Measurements from ENCODE around the gene PARL. TPM values are rescaled to one million over a fixed set of nuclear protein-coding genes. Genes with fewer than 3 reads are reported as not detected.
A peak's percentile ranks its signal among the peaks of the same experiment; 100 is the strongest.

The PARL gene
- total and polyA plus RNA-seq, 9 of the 15 experiments (the other 6 are each of a cell fraction or from before 2014, with no cell fraction given), result 39.5 to 82.4 (median 57.4) TPM

- TF ChIP-seq RERE (CRISPR knock-in tag; IDR thresholded peaks at IDR 0.05; ENCODE audit: borderline replicate concordance), result 0 out of 2 replicates have a peak, but pooled peaks have one; percentile 20
- no peak for TF ChIP-seq ZNF212 (CRISPR knock-in tag; IDR thresholded peaks at IDR 0.05)
- TF ChIP-seq ZMIZ1 (IDR thresholded peaks at IDR 0.05; ENCODE audit: low read depth in 2 of 2, low read length in 2 of 2), result peak; percentile 27 to 69; a peak in 3 of 4 replicates
- TF ChIP-seq MYBL2 (IDR thresholded peaks at IDR 0.05; ENCODE audit: low read depth), result no peak
- no peak for TF ChIP-seq MYBL2 (CRISPR knock-in tag; IDR thresholded peaks at IDR 0.05; ENCODE audit: borderline replicate concordance)
- TF ChIP-seq TGIF2 (CRISPR knock-in tag; IDR thresholded peaks at IDR 0.05), result peak; percentile 66; the same call in 1 of the 2 replicates
- TF ChIP-seq TOE1 (IDR thresholded peaks at IDR 0.05; ENCODE audit: borderline replicate concordance), result no peak; the same call in 1 of the 2 replicates
- TF ChIP-seq TOE1 (CRISPR knock-in tag; IDR thresholded peaks at IDR 0.05; ENCODE audit: borderline replicate concordance, low read depth), result 0 out of 2 replicates have a peak, but pooled peaks have one; percentile 22
- TF ChIP-seq ZBTB11 (CRISPR knock-in tag; IDR thresholded peaks at IDR 0.05), result peak in 2 of 3 experiments; percentile 18 to 73; a peak in 2 of 6 replicates
- 0 out of 2 replicates have a peak, but pooled peaks have one; percentile 10 for TF ChIP-seq KLF13 (tag; IDR thresholded peaks at IDR 0.05; ENCODE audit: borderline replicate concordance, low read depth)
- peak; percentile 56; the same call in 1 of the 2 replicates for TF ChIP-seq ELF2 (CRISPR knock-in tag; IDR thresholded peaks at IDR 0.05)
Measured at GRCh38 chr3:183884427-183885296, at the start of gene PARL (continued).
